Esophagus (tissue), 2 donors: ENCODE results near the gene MEGF10. TPM values are rescaled to one million over a fixed set of nuclear protein-coding genes. Genes with fewer than 3 reads are reported as not detected.
"Not testable (repeated sequence)": the region's sequence is repeated elsewhere in the genome, so short reads cannot be mapped to it uniquely, and the experiment has no call there.

Experiments
- H3K27ac ChIP-seq, 2 donors: one replicate each; pipeline ENCODE4 v1.5.1; 2013; ENCODE audit warnings: low read depth in 2 of 2, mild to moderate bottlenecking in 2 of 2, inconsistent platforms in 1 of 2, low read length in 1 of 2, moderate library complexity in 1 of 2
- H3K27me3 ChIP-seq, 2 donors: one replicate each; pipeline ENCODE4 v1.6.1; 2013; ENCODE audit warnings: low read length in 2 of 2, control low read depth in 1 of 2, mild to moderate bottlenecking in 1 of 2; ENCODE audit not compliant: insufficient read depth in 2 of 2, control insufficient read depth in 1 of 2
- H3K36me3 ChIP-seq, 2 donors: one replicate each; pipeline ENCODE4 v1.6.1; 2013; ENCODE audit warnings: low read length in 1 of 2; ENCODE audit not compliant: control insufficient read depth in 2 of 2, insufficient read depth in 2 of 2
- H3K4me1 ChIP-seq, 2 donors: one replicate each; pipeline ENCODE4 v1.6.1; 2013; ENCODE audit warnings: low read length in 1 of 2; ENCODE audit not compliant: control insufficient read depth in 2 of 2, insufficient read depth in 2 of 2
- H3K4me3 ChIP-seq, 2 donors: one replicate each; pipeline ENCODE4 v1.5.1; 2013; ENCODE audit warnings: low read length in 2 of 2, mild to moderate bottlenecking in 2 of 2, low read depth in 1 of 2, moderate library complexity in 1 of 2
- H3K9me3 ChIP-seq, 2 donors: one replicate each; pipeline ENCODE4 v1.6.1; 2013; ENCODE audit warnings: mild to moderate bottlenecking in 2 of 2, low read depth in 1 of 2, low read length in 1 of 2, moderate library complexity in 1 of 2; ENCODE audit not compliant: control insufficient read depth in 2 of 2, insufficient read depth in 1 of 2
- WGBS, 2 donors: extraction: QIAGEN DNeasy Blood & Tissue Kit; methylation state at CpG; one replicate each; pipeline ENCODE4 v1.1.7; 2013; 5-methylcytosine and 5-hydroxymethylcytosine counted together
- polyA plus RNA-seq, 2 donors: library from polyadenylated mRNA; stranded (reverse); fragments of 200-250 nt; gene quantifications; one replicate each; pipeline ENCODE4 v1.2.3, GENCODE V29; 2013
- donor health status: healthy with polysubstance abuse.
- donor health status: Bipolar disorder and iron deficiency.

MEGF10 gene
- polyA plus RNA-seq, 2 donors: 0.02 TPM

GRCh38 chr5:127296894-127297293 is 6.3 kb downstream of the MEGF10 start:
- not testable (repeated sequence) for H3K4me3 ChIP-seq, H3K4me1 ChIP-seq, H3K9me3 ChIP-seq, H3K36me3 ChIP-seq, H3K27ac ChIP-seq, H3K27me3 ChIP-seq
- WGBS, 2 donors: 72 to 73% methylated on average over 5 of the region's 5 CpGs

GRCh38 chr5:127297348-127298035 is 6.9 kb downstream of the MEGF10 start:
- 77 to 80% methylated on average over 4 of the region's 4 CpGs for WGBS, 2 donors
- Histone ChIP-seq H3K9me3 (no peaks in the 10 kb centered on the region), H3K27me3 (no peaks in the 10 kb centered on the region), H3K4me3 (no peak overlapping the region), H3K27ac (no peak overlapping the region), H3K36me3 (no peaks in the 10 kb centered on the region), H3K4me1 (no peaks in the 10 kb centered on the region)

GRCh38 chr5:127298036-127298429 is 7.4 kb downstream of the MEGF10 start:
- H3K36me3 ChIP-seq: no peaks in the 10 kb centered on the region
- WGBS, 2 donors: 88 to 89% methylated on average over 4 of the region's 4 CpGs
- no peaks in the 10 kb centered on the region for H3K9me3 ChIP-seq
- no peak overlapping the region for H3K4me3 ChIP-seq
- H3K4me1 ChIP-seq: no peaks in the 10 kb centered on the region
- H3K27ac ChIP-seq: no peak overlapping the region
- H3K27me3 ChIP-seq: no peaks in the 10 kb centered on the region

GRCh38 chr5:127298656-127299055 is 8.1 kb downstream of the MEGF10 start:
- H3K36me3 ChIP-seq: no peaks in the 10 kb centered on the region
- no peak overlapping the region for H3K4me3 ChIP-seq
- WGBS, 2 donors: 77 to 85% methylated on average over 5 of the region's 5 CpGs
- H3K27me3 ChIP-seq: no peaks in the 10 kb centered on the region
- no peaks in the 10 kb centered on the region for H3K4me1 ChIP-seq
- no peaks in the 10 kb centered on the region for H3K9me3 ChIP-seq
- H3K27ac ChIP-seq: no peak overlapping the region

GRCh38 chr5:127299678-127300077 is 9.1 kb downstream of the MEGF10 start:
- Histone ChIP-seq H3K4me1 (no peaks in the 10 kb centered on the region), H3K9me3 (no peaks in the 10 kb centered on the region), H3K4me3 (no peak overlapping the region), H3K36me3 (no peaks in the 10 kb centered on the region), H3K27me3 (no peaks in the 10 kb centered on the region), H3K27ac (no peak overlapping the region)
- WGBS, 2 donors: 57 to 71% methylated on average over 2 of the region's 2 CpGs

GRCh38 chr5:127302509-127302908 is 11.9 kb downstream of the MEGF10 start:
- H3K4me3 ChIP-seq: no peak overlapping the region
- WGBS, 2 donors: 78 to 80% methylated on average over 4 of the region's 4 CpGs
- H3K9me3 ChIP-seq: no peaks in the 10 kb centered on the region
- no peaks in the 10 kb centered on the region for H3K4me1 ChIP-seq
- no peaks in the 10 kb centered on the region for H3K27me3 ChIP-seq
- no peaks in the 10 kb centered on the region for H3K36me3 ChIP-seq
- H3K27ac ChIP-seq: no peak overlapping the region

- 95 to 96% methylated on average over 1 of the region's 1 CpG for WGBS, 2 donors
- Histone ChIP-seq H3K36me3 (no peaks in the 10 kb centered on the region), H3K4me1 (no peaks in the 10 kb centered on the region), H3K27ac (no peak overlapping the region), H3K9me3 (no peaks in the 10 kb centered on the region), H3K27me3 (no peaks in the 10 kb centered on the region), H3K4me3 (no peak overlapping the region)
Measured at GRCh38 chr5:127303404-127303803, 12.8 kb downstream of the MEGF10 start.

- H3K4me3 ChIP-seq: no peak overlapping the region
- H3K27ac ChIP-seq: no peak overlapping the region
- WGBS, 2 donors: 32 to 36% methylated on average over 2 of the region's 2 CpGs
- no peaks in the 10 kb centered on the region for H3K36me3 ChIP-seq
- no peaks in the 10 kb centered on the region for H3K9me3 ChIP-seq
- no peaks in the 10 kb centered on the region for H3K27me3 ChIP-seq
- H3K4me1 ChIP-seq: no peaks in the 10 kb centered on the region
Measured at GRCh38 chr5:127305493-127305892, 14.9 kb downstream of the MEGF10 start.

GRCh38 chr5:127306036-127306435 is 15.4 kb downstream of the MEGF10 start:
- Histone ChIP-seq H3K9me3 (no peaks in the 10 kb centered on the region), H3K4me1 (no peaks in the 10 kb centered on the region), H3K36me3 (no peaks in the 10 kb centered on the region), H3K27me3 (no peaks in the 10 kb centered on the region), H3K4me3 (no peak overlapping the region), H3K27ac (no peak overlapping the region)
- WGBS, 2 donors: 73 to 89% methylated on average over 3 of the region's 3 CpGs

- H3K36me3 ChIP-seq: no peaks in the 10 kb centered on the region
- 91 to 92% methylated on average over 8 of the region's 8 CpGs for WGBS, 2 donors
- no peak overlapping the region for H3K4me3 ChIP-seq
- no peaks in the 10 kb centered on the region for H3K27me3 ChIP-seq
- no peaks in the 10 kb centered on the region for H3K4me1 ChIP-seq
- H3K9me3 ChIP-seq: no peaks in the 10 kb centered on the region
- H3K27ac ChIP-seq: no peak overlapping the region
Measured at GRCh38 chr5:127306647-127307046, 16.1 kb downstream of the MEGF10 start.
